GM21360 (cell line): Measurements from ENCODE around the gene SNX11.
A peak's percentile ranks its signal among the peaks of the same experiment; 100 is the strongest.
"Not testable (repeated sequence)": the region's sequence is repeated elsewhere in the genome, so short reads cannot be mapped to it uniquely, and the experiment has no call there.

ENCODE experiments used
- ATAC-seq: cut with Tn5 transposase; IDR thresholded peaks from one replicate; pipeline ENCODE4 v1.9.1; 2021; ENCODE audit warnings: mild to moderate bottlenecking, moderate library complexity; ENCODE audit not compliant: unreplicated experiment

The SNX11 gene

DNA sequence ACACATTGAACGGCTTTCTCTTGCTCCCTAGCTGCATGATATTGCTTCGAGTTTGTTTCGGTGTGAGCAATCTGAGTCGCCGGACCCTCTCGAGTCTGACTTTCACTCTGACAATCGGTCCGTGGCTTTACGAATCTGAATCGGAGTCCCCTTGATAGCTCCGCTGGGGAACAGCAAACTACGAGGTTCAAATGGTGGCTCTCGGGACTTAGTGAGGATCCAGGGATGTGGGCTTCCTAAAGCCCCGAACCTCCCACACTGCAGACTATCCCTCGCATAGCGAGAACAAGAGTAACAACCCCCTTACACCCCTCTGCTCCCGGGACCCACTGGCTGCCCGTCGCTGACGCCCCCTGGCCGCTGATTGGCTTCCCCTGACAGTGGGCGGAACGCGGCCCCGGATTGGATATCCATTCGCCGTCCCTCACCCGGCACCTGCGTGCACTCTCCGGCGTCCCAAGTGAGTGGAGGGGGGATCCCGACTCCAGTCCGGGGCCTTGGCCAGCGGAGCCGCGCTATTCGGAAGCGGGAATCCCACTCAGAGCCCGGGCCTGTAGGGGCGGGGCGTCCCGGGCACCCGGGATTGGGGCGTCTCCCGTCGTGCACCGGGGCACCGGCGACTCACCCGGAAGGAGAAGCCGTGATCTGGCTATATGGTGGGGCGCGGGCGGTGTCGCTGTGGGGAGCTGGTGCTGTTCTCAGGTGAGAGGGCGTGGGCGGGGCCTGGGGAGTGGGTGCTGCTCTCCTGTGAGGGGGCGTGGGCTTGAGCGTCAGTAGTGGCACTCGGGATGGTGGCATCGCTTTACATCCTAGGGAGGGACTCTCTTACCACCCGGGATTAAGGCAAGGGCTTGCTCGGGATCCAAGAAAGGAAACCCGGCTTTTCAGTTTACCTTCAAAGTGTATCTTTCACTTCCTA, at the start of gene SNX11:
TSS of gene SNX11 (plus strand) at position 630 of the 919 bp plus-strand sequence. CDS start 4,278 bp downstream, outside the sequence.
- ATAC-seq, result peak; percentile 74

GRCh38 chr17:48058393-48059124, 49.0 kb upstream of the SNX11 start:
- no peak for ATAC-seq

- ATAC-seq, result no peak
Measured at GRCh38 chr17:48059125-48059668, 48.4 kb upstream of the SNX11 start.

- ATAC-seq, result no peak
Measured at GRCh38 chr17:48060249-48060648, 47.3 kb upstream of the SNX11 start.

GRCh38 chr17:48062273-48062672, 45.3 kb upstream of the SNX11 start:
- ATAC-seq, result no peak

DNA sequence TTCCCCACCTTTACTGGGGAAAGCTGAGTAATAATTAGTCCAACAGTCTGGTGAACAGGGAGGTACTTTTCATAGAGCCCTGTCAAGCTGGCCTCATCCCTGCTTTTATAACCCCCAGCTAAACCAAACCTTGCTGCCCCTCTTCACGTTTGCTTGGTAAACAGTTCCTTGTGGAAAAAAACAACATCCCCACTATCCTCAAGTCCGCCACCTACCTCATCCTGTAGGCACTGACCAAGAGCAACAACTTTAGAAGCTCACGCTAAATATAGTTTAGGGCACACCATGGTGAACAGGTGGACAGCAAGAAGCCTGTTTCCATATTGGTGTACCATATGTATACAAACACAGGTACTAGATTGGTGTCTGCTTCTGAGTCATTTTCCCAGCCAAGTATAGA, 42.9 kb upstream of the SNX11 start:
- ATAC-seq, result no peak

DNA sequence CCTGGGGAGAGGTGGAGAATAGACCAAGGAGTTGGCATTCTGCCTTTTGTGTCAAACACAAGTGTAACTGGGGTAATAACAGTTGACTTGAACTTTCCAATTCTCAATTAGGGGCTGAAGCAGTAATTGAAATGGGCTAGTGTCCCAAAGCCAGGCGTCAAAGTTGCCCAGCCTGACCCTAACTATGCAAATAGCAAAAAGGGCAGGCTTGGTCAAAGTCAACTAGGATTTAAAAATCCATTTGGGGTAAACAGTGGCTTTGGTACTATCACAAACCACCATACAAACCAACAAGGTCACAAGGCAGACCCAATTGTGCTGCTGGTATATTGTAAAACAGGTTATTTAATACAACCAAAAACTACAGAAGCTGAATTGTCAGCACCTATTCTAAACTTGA, 41.4 kb upstream of the SNX11 start:
- no peak for ATAC-seq

DNA sequence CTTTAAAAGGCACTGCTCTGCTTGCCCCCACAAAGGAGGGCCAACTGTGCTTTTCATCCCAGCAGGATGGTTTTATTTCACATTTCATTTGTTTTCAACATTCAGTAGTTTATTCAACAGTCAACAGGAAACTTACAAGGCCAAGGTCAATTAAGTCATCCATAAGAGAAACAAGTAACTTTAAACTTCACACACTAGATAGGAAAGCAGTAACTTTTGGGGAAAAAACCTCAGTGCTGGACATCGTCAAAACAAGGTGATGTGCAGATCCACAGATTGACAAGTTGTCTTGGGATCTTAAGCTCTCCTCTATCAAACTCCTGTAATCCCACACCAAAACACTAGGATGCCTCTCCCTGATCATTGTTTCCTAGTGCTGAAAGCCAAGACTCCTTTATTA, 40.9 kb upstream of the SNX11 start:
- ATAC-seq, result no peak

GRCh38 chr17:48067245-48067644, 40.3 kb upstream of the SNX11 start:
- no peak for ATAC-seq

- not testable (repeated sequence) for ATAC-seq
Measured at GRCh38 chr17:48067808-48068207, 39.8 kb upstream of the SNX11 start.

GRCh38 chr17:48068491-48068961, 39.0 kb upstream of the SNX11 start:
- no peak for ATAC-seq

DNA sequence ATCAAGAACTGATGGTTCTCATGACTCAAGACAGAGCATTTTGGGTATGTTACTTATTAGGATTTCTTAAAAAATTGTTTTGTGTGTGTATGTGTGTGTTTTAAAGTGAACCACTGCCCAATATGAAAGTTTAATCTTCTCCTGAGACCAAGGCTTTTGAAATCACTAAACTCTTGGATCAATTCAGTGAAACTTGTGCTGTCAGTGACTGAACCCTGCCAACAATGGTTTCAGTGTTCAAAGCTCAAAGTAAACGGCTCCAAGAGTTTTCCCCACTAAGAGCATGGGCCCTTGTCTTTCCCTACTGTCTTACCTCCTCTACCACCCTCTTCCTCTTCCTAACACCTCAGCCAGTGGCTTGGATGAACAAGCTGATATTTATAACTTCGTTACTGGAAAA, 37.4 kb upstream of the SNX11 start:
- ATAC-seq, result no peak

DNA sequence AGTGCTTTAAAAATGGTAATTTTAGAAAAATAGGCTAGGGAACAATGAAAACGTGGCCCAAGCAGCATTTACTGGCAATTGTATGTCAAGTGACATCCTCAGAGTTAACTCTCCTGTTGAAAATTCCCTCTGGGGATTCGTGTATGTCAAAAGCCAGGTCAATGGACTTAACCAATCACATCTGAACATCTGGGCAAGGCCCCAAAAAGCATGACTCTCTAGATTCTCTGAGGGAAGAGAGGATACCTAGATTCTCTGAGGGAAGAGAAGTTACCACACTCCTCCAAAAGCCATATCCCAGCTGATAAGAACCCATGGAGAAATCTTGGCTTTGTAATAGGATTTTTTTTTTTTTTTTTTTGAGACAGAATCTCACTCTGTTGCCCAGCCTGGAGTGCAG, 35.9 kb upstream of the SNX11 start:
- ATAC-seq, result no peak

GRCh38 chr17:48072811-48073210, 34.8 kb upstream of the SNX11 start:
- not testable (repeated sequence) for ATAC-seq

- ATAC-seq, result not testable (repeated sequence)
Measured at GRCh38 chr17:48073566-48074094, 33.9 kb upstream of the SNX11 start.

- no peak for ATAC-seq
Measured at GRCh38 chr17:48074322-48075081, 33.1 kb upstream of the SNX11 start.

DNA sequence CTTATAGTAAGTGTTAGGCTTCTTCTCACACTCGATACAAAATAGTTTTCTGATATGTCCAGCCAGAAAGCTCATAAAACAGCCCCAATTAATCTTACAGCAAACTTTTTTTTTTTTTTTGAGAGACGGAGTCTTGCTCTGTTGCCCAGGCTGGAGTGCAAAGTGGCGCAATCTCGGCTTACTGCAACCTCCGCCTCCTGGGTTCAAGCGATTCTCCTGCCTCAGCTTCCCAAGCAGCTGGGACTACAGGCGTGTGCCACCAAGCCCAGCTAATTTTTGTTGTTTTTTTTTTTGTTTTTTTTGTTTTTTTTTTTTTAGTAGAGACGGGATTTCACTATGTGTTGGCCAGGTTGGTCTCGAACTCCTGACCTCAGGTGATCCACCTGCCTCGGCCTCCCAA, 30.4 kb upstream of the SNX11 start:
- not testable (repeated sequence) for ATAC-seq

- no peak for ATAC-seq
Measured at GRCh38 chr17:48081858-48082257, 25.7 kb upstream of the SNX11 start.

GRCh38 chr17:48084932-48085331, 22.6 kb upstream of the SNX11 start:
- no peak for ATAC-seq

GRCh38 chr17:48093341-48094045, 14.1 kb upstream of the SNX11 start:
- no peak for ATAC-seq
